IMR-90 (cell line): Measurements from ENCODE around the gene ATP8B4. TPM values are rescaled to one million over a fixed set of nuclear protein-coding genes. Genes with fewer than 3 reads are reported as not detected.

Experiments
- ATAC-seq: fragments of 200-7000 bp; cut with Tn5 transposase; 2 replicates; pipeline ENCODE4 v1.9.1; 2020; ENCODE audit warnings: low read depth, mild to moderate bottlenecking, moderate library complexity
- BruUV-seq: library from RNA; stranded (reverse); fragments of 400-500 nt; replicated peaks from 2 replicates; lab custom pipeline; 2021; lab: Mats Ljungman, UMichigan
- CTCF ChIA-PET: fragments of 300-600 bp; formaldehyde crosslinking; extraction: SDS; loops from one replicate; lab custom pipeline; 2021; ENCODE audit warnings: antibody characterized with exemption; lab: Yijun Ruan, JAX
- POLR2A ChIA-PET: fragments of 300-600 bp; sonication (Branson Sonifier 250); formaldehyde crosslinking; loops from one replicate; lab custom pipeline; 2022; ENCODE audit warnings: antibody characterized with exemption; ENCODE audit not compliant: unreplicated experiment; lab: Charles Lee
- DNase-seq: peaks from one replicate; pipeline ENCODE4 v3.0.0; 2013
- H2AFZ ChIP-seq: replicated peaks from 2 replicates; pipeline ENCODE3; 2013; ENCODE audit warnings: low read length, mild to moderate bottlenecking; ENCODE audit not compliant: poor library complexity
- H2AK5ac ChIP-seq: 2 replicates; pipeline ENCODE4 v1.6.1; 2013; ENCODE audit warnings: low read depth, low read length, inconsistent platforms
- H2AK9ac ChIP-seq: replicated peaks from 2 replicates; pipeline ENCODE3; 2013; ENCODE audit warnings: mild to moderate bottlenecking, low read depth, low read length, moderate library complexity; ENCODE audit not compliant: poor library complexity
- H2BK120ac ChIP-seq: 2 replicates; pipeline ENCODE4 v1.6.1; 2013; ENCODE audit warnings: low read depth, low read length, inconsistent platforms
- H2BK15ac ChIP-seq: 3 replicates; pipeline ENCODE4 v1.6.1; 2013; ENCODE audit warnings: low read depth, low read length, inconsistent platforms
- H2BK20ac ChIP-seq: 2 replicates; pipeline ENCODE4 v1.6.1; 2013; ENCODE audit warnings: low read depth, mild to moderate bottlenecking, inconsistent platforms, low read length, moderate library complexity
- H2BK5ac ChIP-seq: 2 replicates; pipeline ENCODE4 v1.6.1; 2013; ENCODE audit warnings: mild to moderate bottlenecking, low read depth, low read length, inconsistent platforms; ENCODE audit not compliant: poor library complexity, severe bottlenecking
- H3K14ac ChIP-seq: replicated peaks from 2 replicates; pipeline ENCODE4 v1.6.1; 2013; ENCODE audit warnings: low read depth, low read length, inconsistent platforms
- H3K18ac ChIP-seq: 2 replicates; pipeline ENCODE4 v1.6.1; 2013; ENCODE audit warnings: low read depth, low read length, control low read depth
- H3K23ac ChIP-seq: 2 replicates; pipeline ENCODE4 v1.6.1; 2013; ENCODE audit warnings: low read depth, low read length, inconsistent platforms
- H3K27ac ChIP-seq: 2 replicates; pipeline ENCODE4 v1.5.1; 2013; ENCODE audit warnings: mild to moderate bottlenecking, control low read depth, low read length; ENCODE audit not compliant: insufficient read depth
- H3K27me3 ChIP-seq: 2 replicates; pipeline ENCODE4 v1.6.1; 2013; ENCODE audit warnings: low read length; ENCODE audit not compliant: control insufficient read depth, insufficient read depth
- H3K36me3 ChIP-seq: 2 replicates; pipeline ENCODE4 v1.6.1; 2013; ENCODE audit warnings: low read length, mixed read lengths; ENCODE audit not compliant: control insufficient read depth, insufficient read depth
- H3K4ac ChIP-seq: 2 replicates; pipeline ENCODE4 v1.6.1; 2013; ENCODE audit warnings: low read depth, low read length, inconsistent platforms
- H3K4me1 ChIP-seq: 2 replicates; pipeline ENCODE4 v1.6.1; 2013; ENCODE audit warnings: low read length, mixed read lengths; ENCODE audit not compliant: control insufficient read depth, insufficient read depth
- H3K4me2 ChIP-seq: 2 replicates; pipeline ENCODE4 v1.6.1; 2013; ENCODE audit warnings: low read depth, mild to moderate bottlenecking, control low read depth, low read length, moderate library complexity
- H3K4me3 ChIP-seq: 2 replicates; pipeline ENCODE4 v1.5.1; 2013; ENCODE audit warnings: low read depth, mild to moderate bottlenecking, control low read depth, low read length, moderate library complexity; ENCODE audit not compliant: insufficient read depth
- H3K56ac ChIP-seq: 2 replicates; pipeline ENCODE4 v1.6.1; 2013; ENCODE audit warnings: low read length, inconsistent platforms; ENCODE audit not compliant: insufficient read depth; ENCODE audit errors: extremely low read depth
- H3K79me1 ChIP-seq, 2 experiments: 2 replicates each; pipeline ENCODE4 v1.6.1; 2013; ENCODE audit warnings: low read length in 2 of 2, inconsistent platforms in 1 of 2, low read depth in 1 of 2
- H3K9ac ChIP-seq: 2 replicates; pipeline ENCODE4 v1.6.1; 2013; ENCODE audit warnings: low read depth, low read length, control low read depth
- H3K9me1 ChIP-seq: 2 replicates; pipeline ENCODE4 v1.6.1; 2013; ENCODE audit warnings: low read length, inconsistent platforms; ENCODE audit not compliant: insufficient read depth
- H3K9me3 ChIP-seq: 2 replicates; pipeline ENCODE4 v1.6.1; 2013; ENCODE audit warnings: low read length; ENCODE audit not compliant: control insufficient read depth, insufficient read depth
- H4K20me1 ChIP-seq: 2 replicates; pipeline ENCODE4 v1.6.1; 2013; ENCODE audit warnings: low read length, inconsistent platforms; ENCODE audit not compliant: insufficient read depth
- H4K5ac ChIP-seq: 2 replicates; pipeline ENCODE4 v1.6.1; 2013; ENCODE audit warnings: mild to moderate bottlenecking, low read depth, low read length, control low read depth
- H4K8ac ChIP-seq, 2 experiments: 2 replicates each; pipeline ENCODE4 v1.6.1; 2013; ENCODE audit warnings: low read depth in 2 of 2, low read length in 2 of 2, control low read depth in 1 of 2, inconsistent platforms in 1 of 2
- H4K91ac ChIP-seq: 2 replicates; pipeline ENCODE4 v1.6.1; 2013; ENCODE audit warnings: low read depth, low read length, inconsistent platforms; ENCODE audit not compliant: insufficient read depth
- BHLHE40 ChIP-seq: fragments of 150-350 bp; IDR thresholded peaks from 2 replicates; pipeline ENCODE4 v1.6.1; 2016; ENCODE audit warnings: mild to moderate bottlenecking, low read depth, low read length
- CEBPB ChIP-seq: IDR thresholded peaks from 2 replicates; pipeline ENCODE4 v1.6.1; 2012; ENCODE audit warnings: low read depth, low read length, improper control_type of control experiment
- CTCF ChIP-seq: conservative IDR thresholded peaks from 2 replicates; pipeline ENCODE4 v1.5.1; 2012; ENCODE audit warnings: mild to moderate bottlenecking, low read depth, low read length, improper control_type of control experiment
- MAZ ChIP-seq: IDR thresholded peaks from 2 replicates; pipeline ENCODE4 v1.6.1; 2012; ENCODE audit warnings: low read depth, mild to moderate bottlenecking, low read length, improper control_type of control experiment, moderate library complexity, borderline replicate concordance
- POLR2A ChIP-seq: IDR thresholded peaks from 2 replicates; pipeline ENCODE4 v1.6.1; 2012; ENCODE audit warnings: mild to moderate bottlenecking, low read depth, low read length
- RAD21 ChIP-seq: IDR thresholded peaks from 2 replicates; pipeline ENCODE4 v1.6.1; 2012; ENCODE audit warnings: low read length, improper control_type of control experiment
- RFX5 ChIP-seq: IDR thresholded peaks from 2 replicates; pipeline ENCODE4 v1.8.0; 2012; ENCODE audit warnings: low read depth, mild to moderate bottlenecking, low read length, moderate library complexity
- SMC3 ChIP-seq: fragments of 150-350 bp; IDR thresholded peaks from 2 replicates; pipeline ENCODE4 v1.6.1; 2016; ENCODE audit warnings: low read depth, mild to moderate bottlenecking, antibody characterized with exemption, low read length, moderate library complexity
- whole genome bisulfite sequencing, 2 experiments: methylation state at CpG; one replicate each; pipeline versions ENCODE4 v1.1.5 to v1.1.7; 2013; ENCODE audit warnings: missing lambda C conversion rate in 2 of 2; ENCODE audit not compliant: insufficient read length in 1 of 2; ENCODE audit errors: extremely low coverage in 2 of 2; 5-methylcytosine and 5-hydroxymethylcytosine counted together
- dilution Hi-C: fragments of 300-500 bp; cut with HindIII; formaldehyde crosslinking; loops from one replicate; pipeline ENCODE4 v1.14.3; 2018; ENCODE audit warnings: low sequenced_read_pairs; ENCODE audit not compliant: unreplicated experiment
- in situ Hi-C: fragments of 300-500 bp; cut with MboI; formaldehyde crosslinking; loops from 3 replicates; pipeline ENCODE4 v1.14.3; 2019; ENCODE audit warnings: low sequenced_read_pairs, inconsistent platforms, mixed read lengths
- intact Hi-C: fragments of 100-400 bp; cut with micrococcal nuclease; formaldehyde crosslinking; loops from 2 replicates; pipeline ENCODE4 v1.10.0; 2022
- polyA plus RNA-seq, 3 experiments: library from polyadenylated mRNA; depleted of rRNA; stranded (reverse); fragments of >200 nt; gene quantifications; 2 replicates each; pipeline ENCODE4 v1.2.3, GENCODE V29; 2012; ENCODE audit warnings: low replicate concordance in 1 of 3
- total RNA-seq: library from RNA; depleted of rRNA; stranded (reverse); fragments of >200 nt; gene quantifications from 2 replicates; pipeline ENCODE4 v1.2.3, GENCODE V29; 2012

Gene ATP8B4
- total and polyA plus RNA-seq, 2 of the 4 experiments (the other 2 are of a cell fraction) = 0.12 to 0.54 TPM

- BruUV-seq = no TSS peak
- in situ Hi-C loops = no loop called here
- DNase-seq = no peak
Measured at GRCh38 chr15:49815526-49815925, 303.5 kb downstream of the ATP8B4 start.

More at GRCh38 chr15:49815526-49815925, 303.5 kb downstream of the ATP8B4 start:
- no peak overlapping the region for H2AK5ac ChIP-seq
- no peak overlapping the region for H3K4ac ChIP-seq
- H3K27ac ChIP-seq = no peak overlapping the region
- H2BK120ac ChIP-seq = no peak overlapping the region
- no peak overlapping the region for H3K4me2 ChIP-seq
- no CpG with 5 or more reads among the region's 1 CpG for WGBS, 2 experiments
- H3K9me1 ChIP-seq = 0 out of 2 replicates have a peak, but pooled peaks cover 2% of the 10 kb centered on the region
- H3K4me3 ChIP-seq = no peak overlapping the region
- no peak overlapping the region for H2BK20ac ChIP-seq
- H2AK9ac ChIP-seq = no peak overlapping the region
- no peaks in the 10 kb centered on the region for H3K36me3 ChIP-seq
- H3K23ac ChIP-seq = no peak overlapping the region
- H3K18ac ChIP-seq = no peak overlapping the region
- H4K91ac ChIP-seq = no peak overlapping the region
- TF ChIP-seq SMC3 (no peak), RAD21 (no peak), RFX5 (no peak), POLR2A (no peak), CEBPB (no peak), MAZ (no peak), BHLHE40 (no peak), CTCF (no peak)
- H3K27me3 ChIP-seq = no peaks in the 10 kb centered on the region
- intact Hi-C loops (no loop called here), dilution Hi-C loops (no loop called here)
- no peak overlapping the region for H3K9ac ChIP-seq
- ChIA-PET POLR2A (no interaction called here), CTCF (no interaction called here)
- no peak overlapping the region for H4K5ac ChIP-seq
- no peak overlapping the region for H2AFZ ChIP-seq
- peaks cover 7% of the 10 kb centered on the region; the same call in 1 of the 2 replicates for H3K4me1 ChIP-seq
- H3K56ac ChIP-seq = no peak overlapping the region
- no peak overlapping the region for H4K8ac ChIP-seq
- no peak overlapping the region for H2BK15ac ChIP-seq
- H3K9me3 ChIP-seq = no peaks in the 10 kb centered on the region
- no peaks in the 10 kb centered on the region for H3K79me1 ChIP-seq
- no peaks in the 10 kb centered on the region for H4K20me1 ChIP-seq
- no peak for ATAC-seq
- no peak overlapping the region for H2BK5ac ChIP-seq
- no peak overlapping the region for H3K14ac ChIP-seq
